Karpas-422 (cell line): ENCODE measurements around the gene SNUPN. TPM values are rescaled to one million over a fixed set of nuclear protein-coding genes. Genes with fewer than 3 reads are reported as not detected.

Source experiments
- total RNA-seq: library from RNA; depleted of rRNA; stranded (reverse); fragments of >200 nt; shearing (Covaris generic); gene quantifications from 2 replicates; pipeline ENCODE4 v1.2.3, GENCODE V29; 2014; ENCODE audit warnings: low replicate concordance; rRNA removed

The SNUPN gene
- total RNA-seq, 1 experiment from 2014 or later, result 18.9 TPM

Other genes starting within 250 kb of the SNUPN start
- gene SIN3A, start 174.0 kb downstream of the SNUPN start, total RNA-seq, result 28.9 and 45.3 TPM in 2 replicates
- 22.4 and 31.2 TPM in 2 replicates for gene PTPN9, start 46.4 kb downstream of the SNUPN start, total RNA-seq
- 82.7 and 119 TPM in 2 replicates for gene IMP3, start 14.5 kb upstream of the SNUPN start, total RNA-seq
- gene SNX33, start 22.2 kb upstream of the SNUPN start, total RNA-seq, result 0.07 TPM in 1 of 2 replicates, not detected in the other
- 0.11 TPM in 1 of 2 replicates, not detected in the other for gene CSPG4, start 87.1 kb upstream of the SNUPN start, total RNA-seq
- gene UBE2Q2, start 217.7 kb upstream of the SNUPN start, total RNA-seq, result 13.7 and 36.3 TPM in 2 replicates